HuH-7 (cell line): ENCODE results near the gene TMEM63A.
"Not testable (repeated sequence)": the region's sequence is repeated elsewhere in the genome, so short reads cannot be mapped to it uniquely, and the experiment has no call there.

Experiments used
- DNase-seq: peaks from one replicate; pipeline ENCODE4 v3.0.0; 2011; ENCODE audit warnings: low spot score

The TMEM63A gene

DNA sequence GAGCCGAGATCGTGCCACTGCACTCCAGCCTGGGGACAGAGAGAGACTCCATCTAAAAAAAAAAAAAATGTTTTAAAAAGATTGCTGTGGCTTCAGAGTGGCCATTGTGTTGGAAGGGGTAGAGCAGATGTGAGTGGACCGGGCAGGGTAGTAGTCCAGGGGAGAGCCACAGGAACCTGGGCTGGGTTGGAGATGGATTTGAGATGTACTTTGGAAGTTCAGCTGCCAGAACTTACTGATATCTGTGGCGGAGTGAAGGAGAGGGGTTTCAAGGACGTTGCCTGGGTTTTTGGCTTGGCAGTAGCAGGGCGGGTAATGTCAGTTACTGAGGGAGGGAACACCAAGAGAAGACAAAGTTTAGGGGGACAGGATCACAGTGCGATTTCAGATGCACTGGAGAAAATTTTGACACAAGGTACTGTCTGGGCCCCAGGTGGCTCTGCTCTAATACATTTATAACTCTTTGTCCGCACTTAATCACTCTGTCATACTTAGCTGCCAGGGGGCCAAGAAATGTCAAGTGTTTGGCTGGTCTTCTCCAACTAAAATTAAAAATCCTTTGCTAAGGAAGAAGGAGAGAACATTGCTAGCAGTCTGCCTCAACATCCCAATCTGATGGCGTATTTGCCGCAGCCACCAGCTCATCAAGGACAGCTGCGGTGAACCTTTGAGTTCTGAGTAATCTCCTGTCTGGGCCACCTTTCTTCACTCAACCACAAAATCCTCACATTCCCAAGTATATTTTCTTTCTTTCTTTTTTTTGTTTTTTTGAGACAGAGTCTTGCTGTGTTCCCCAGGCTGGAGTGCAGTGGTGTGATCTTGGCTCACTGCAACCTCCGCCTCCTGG is 62.6 kb downstream of the TMEM63A start:
- no peak for DNase-seq

DNA sequence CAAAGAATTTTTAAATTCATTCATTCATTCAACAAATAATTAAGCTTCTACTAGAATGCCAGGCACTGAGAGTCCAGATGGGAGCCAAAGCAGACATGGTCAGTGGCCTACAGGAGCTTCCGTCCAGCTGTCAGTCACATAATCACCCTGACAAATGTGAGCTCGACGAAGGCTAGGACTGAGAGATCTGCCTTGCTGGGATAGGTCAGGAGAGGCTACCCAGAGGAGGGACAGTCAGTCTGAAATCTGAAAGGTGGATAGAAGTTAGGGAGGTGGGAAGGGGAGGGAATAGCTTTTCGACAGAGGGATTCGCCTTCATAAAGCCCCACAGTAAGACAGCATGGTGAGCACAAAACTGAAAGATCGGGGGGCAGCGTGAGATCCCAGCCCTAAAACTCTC is 64.0 kb downstream of the TMEM63A start:
- DNase-seq: no peak

DNA sequence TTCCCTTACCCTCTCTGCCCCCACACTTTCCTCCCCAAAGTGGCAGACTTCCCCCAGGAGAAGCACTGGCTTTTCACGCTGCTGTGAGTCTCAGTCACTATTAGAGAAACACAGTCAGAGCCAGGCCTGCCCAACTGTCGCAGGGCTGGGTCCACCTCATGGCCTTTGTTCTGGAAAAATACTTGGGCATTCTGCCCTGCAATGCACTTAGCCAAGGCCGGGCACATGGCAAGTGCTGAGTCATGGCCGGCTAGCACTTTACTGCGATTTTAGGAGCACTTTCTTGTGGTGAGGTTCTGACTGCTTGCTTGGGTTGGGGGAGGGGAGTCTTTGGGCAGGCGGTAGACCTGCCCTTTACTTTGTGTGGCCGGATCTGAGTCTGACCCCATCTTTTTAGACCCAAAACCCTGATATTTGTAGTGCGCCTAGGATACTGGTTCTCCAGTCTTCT is 64.5 kb downstream of the TMEM63A start:
- no peak for DNase-seq

DNA sequence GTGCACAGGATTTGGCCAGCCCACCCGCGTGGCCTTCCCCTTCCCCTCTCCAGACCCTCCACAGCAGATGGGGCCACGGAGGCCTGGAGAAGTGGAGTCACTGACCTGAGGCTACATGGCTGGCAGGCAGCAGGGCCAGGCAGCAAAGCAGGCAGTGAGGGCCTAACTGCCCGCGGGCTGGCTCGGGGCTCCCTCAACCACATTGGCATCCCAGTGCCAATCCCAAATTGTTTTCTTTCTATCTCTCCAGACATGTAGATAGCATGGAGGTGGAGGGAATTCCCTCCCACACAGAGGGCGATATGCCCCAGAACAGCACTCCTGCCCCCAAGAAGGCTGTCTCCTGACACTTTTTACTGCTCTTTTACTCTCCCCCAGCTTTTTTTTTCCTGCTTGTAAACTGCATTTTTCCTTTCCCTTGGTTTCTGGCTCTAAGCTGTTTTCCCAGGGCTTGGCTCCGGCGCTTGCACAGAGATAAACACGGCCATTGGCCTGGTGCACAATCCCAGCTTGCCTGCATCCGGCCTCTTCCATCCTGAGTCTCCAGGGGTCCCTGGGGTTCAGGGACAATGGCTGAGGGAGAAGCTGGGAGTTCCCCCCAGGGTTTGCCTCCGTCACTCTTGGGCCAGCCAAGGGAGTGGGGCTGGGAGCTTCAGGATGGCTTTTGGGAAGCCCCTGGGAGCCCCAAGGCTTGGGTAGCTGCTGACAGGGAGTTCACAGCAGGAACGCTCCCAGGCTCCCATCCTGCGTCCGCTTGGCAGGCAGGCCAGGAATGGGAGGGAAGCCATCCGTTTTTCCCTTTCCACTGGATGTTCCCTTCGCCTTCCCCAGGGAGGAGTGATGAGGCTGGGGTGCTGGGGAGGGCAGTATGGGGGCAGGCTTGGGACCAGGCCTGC is 65.3 kb downstream of the TMEM63A start:
- DNase-seq: no peak

DNA sequence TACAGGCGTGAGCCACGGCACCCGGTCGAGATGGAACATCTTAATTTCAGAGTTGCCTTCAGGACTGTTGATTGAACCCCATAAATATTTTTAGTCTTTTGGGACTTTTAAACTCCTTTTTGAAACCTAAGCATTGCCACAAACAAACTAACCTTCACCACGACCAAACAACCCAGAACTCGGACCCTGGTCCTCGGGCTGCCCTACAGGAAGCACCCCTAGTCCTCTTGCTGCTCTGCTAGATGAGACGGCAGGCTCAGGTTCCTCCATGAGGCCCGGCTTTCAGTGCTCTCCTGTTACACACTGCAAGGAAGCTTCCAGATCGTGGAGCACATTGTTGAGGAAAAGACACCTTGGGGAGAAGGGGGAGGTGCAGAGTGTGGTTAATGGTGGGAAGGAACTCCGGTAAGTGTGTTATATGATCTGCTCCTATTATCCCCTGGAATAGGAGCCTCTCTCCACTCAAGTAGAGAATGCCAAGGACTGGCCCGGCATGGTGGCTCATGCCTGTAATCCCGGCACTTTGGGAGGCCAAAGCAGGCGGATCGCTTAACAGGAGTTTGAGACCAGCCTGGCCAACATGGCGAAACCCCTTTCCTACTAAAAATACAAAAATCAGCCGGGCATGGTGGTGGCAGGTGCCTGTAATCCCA is 66.5 kb downstream of the TMEM63A start:
- no peak for DNase-seq

DNA sequence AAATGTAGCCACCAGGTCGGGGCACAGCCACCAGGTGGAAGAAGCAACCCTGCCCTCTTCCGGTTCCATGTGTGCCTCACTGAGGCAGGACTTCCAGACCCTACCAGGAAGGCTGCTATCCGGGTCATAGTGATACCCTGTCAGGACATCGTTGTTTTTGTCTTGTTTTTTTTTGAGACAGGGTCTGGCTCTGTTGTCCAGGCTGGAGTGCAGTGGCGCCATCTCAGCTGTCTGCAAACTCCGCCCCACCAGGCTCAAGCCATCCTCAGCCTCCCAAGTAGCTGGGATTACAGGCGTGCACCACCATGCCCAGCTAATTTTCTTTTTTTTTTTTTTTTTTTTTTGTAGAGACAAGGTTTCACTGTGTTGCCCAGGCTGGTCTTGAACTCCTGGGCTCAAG is 67.1 kb downstream of the TMEM63A start:
- DNase-seq: not testable (repeated sequence)

DNA sequence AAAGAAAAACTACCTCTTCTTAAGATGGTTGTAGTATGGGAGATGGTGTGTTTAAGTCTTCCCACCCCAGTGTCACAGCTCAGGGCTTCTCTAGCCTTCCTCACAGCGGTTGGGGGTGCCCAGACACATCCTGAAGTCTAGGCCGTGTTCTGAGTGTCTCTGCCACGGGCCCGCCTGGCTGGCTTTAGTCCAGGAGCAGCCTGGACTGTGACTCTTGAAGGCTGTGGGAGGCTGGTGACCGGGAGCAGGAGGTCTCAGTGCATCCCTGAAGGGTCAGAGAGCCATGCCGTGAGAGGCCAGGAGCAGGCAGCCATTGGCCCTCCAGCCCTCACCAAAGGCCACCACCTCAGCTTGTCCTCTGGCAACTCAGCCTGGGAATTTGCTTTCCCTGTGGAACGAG is 67.8 kb downstream of the TMEM63A start:
- no peak for DNase-seq

DNA sequence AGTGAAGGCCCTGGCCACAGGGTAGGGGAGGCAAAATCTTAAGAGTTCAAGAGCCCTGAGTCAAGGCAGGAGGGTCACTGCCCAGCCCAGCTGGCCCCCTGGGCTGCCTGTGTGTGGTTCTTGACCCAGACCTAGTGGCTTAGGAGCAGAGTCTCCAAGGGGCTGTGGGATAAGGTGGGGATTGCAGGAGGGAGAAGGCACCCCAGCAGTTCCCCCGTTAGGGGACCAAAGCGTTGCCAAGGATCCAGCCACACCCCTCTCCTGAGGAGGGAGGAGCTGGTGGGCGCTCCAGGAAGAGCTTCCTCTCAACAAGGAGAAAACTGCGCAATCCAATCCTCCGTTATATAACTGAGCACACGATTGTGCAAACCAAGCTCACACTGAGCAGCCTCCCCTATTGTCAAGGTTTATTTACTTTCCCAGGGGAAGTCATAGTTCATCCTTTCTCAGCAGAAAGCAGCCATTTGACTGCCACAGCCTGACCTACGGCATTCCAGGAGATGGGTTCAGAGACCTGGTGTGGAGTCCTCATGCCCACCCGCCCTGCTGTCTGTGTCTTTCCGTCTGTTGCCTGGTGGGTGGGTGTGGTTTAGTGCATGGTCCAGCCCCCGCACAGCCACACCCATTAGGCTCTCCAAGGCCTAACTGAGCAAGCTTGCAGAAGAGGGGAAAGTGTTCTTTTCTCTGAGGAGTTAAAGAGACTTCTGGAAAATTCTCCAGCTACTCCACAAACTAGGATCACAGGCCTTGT is 68.8 kb downstream of the TMEM63A start:
- peak; percentile 93 for DNase-seq

DNA sequence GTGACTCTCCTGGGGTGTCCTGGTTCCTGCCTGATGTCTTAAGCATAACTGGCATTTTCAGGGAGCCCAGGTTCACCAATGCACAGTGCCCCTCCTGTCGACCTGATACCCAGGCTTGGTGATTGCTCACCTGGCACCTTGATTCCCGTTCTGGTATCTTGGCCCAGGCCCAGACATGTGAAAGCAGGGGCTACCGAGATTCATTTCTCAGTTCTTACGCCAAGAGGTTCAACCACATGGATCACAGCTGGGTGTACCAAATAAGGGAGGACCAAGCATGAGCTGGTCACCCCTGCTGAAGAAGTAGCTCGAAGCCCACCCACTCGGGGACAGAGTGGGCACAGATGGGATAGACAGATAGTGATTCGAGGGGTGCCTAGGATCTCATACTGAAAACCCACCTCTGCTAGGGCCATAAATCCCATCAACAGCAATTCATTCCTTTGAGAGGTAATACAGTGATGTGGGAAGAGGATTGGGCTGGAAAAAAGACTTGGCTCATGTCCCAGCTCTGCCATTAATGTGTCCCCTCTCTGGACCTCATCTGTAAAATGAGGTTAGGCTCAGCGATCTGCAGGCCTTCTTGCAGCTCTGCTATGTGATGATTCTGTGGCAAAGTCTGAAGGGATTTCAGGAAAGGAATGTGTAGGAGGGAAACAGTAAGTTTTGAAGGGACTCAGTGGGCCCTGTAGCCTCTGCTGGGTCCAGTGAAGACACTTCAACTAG is 69.5 kb downstream of the TMEM63A start:
- no peak for DNase-seq

DNA sequence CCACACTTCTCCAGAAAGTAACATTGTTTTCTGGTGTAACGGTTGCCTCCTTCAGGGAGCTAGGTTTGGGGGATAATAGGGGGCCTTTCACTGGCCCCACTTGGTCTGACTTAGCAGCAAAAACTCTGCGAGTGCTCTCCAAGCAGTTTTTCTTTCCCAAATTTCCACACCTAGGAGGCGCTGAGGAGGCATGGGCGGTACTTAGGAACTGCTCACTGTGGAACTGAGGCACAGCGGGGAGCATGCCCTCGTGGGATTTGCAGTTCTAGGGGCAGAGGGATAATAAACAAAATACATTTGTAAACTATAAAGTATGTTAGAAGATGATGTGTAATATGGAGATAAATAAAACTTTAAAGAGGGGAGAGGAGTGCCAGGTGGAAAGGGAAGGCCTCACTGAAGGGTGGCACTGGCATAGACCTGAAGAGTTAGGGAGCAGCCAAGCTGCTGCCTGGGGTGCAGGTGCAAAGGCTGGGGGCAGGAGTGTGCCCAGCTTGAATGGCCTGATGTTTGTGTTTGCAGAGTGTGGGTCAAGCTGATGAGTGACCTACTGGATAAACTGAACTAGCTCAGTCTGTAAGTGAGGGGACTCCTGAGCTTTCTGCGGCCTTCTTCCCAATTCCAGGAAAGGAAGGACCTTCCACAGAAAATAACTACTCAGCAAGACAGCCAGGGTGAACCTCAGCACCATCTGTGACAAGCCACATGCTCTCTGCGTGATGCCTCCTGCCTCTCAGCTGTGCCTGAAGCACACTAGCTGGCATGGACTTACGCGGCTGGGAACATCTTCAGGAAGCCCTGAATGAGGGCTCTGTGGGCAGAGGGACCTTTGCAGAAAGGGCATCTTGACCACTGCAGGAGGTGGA is 70.3 kb downstream of the TMEM63A start:
- DNase-seq: peak; percentile 56

DNA sequence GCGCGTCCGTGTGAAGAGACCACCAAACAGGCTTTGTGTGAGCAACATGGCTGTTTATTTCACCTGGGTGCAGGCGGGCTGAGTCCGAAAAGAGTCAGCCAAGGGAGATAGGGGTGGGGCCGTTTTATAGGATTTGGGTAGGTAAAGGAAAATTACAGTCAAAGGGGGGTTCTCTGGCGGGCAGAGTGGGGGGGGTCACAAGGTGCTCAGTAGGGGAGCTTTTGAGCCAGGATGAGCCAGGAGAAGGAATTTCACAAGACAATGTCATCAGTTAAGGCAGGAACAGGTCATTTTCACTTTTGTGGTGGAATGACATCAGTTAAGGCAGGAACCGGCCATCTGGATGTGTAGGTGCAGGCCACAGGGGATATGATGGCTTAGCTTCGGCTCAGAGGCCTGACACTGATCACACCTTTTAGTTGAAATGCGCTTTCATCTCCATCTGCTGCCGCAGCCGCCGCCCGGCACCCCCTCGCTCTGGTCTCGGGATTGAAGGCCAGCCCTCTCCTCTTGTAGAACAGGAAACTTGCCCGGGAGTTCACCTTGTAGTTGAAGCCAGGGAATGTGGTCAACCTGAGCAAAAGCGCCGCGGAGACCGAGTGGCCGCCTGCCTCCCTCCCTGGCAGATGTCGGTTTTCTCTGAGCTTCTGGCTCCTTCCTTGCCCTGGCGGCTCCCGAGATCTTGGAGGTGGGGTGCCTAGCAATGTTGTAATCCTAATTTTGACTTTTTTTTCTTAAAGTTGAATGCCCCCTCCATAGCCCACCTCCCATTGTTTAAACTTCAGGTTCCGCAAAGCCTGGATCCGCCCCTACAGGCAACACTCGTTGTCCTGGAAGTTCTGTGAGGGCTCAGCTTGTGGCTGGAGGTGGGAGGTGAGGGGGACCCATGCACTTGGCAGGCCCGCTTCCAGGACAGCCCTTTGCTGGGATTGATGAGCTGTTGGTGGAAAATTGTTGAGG is 71.3 kb downstream of the TMEM63A start:
- DNase-seq: peak; percentile 57

DNA sequence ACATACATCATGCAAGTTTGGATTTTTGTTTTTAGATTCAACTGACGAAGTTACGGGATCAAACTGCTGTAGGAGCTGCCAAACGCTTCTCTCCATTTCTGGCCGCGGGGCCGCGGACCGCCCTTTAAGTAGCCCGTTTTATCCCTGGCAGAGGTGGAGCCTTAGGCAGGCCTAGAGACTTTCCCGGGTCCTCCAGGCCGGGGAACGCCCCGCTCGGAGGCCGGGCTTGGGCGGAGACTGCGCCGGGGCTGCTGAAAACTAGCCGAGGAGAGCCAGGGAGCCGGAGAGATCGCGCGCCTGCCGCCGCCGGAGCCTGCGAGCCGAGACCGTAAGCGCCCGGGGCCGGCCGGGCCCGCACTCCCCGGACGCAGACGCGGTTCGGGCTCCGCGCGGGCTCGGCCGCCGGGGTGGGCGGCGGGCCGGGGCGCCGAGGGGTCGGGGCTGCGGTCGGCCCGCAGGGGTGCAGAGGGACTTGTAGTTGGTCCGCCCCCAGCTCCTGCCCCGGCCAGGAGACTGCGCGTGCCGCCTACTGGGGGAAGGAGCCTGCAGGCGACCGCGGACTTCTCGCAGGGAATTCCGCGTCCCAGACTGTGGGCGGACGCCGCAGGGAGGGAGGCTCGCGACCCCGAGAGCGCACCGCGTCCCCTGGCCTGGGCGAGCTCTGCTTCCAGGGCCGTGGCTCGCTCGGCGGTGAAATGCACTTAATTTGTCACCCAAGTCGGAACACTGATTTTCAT is 72.2 kb downstream of the TMEM63A start, which contains the start of gene EPHX1:
EPHX1 (plus strand) TSS at position 283 of the 737 bp plus-strand sequence. CDS start 18,606 bp downstream, outside the sequence.
- peak; percentile 98 for DNase-seq

DNA sequence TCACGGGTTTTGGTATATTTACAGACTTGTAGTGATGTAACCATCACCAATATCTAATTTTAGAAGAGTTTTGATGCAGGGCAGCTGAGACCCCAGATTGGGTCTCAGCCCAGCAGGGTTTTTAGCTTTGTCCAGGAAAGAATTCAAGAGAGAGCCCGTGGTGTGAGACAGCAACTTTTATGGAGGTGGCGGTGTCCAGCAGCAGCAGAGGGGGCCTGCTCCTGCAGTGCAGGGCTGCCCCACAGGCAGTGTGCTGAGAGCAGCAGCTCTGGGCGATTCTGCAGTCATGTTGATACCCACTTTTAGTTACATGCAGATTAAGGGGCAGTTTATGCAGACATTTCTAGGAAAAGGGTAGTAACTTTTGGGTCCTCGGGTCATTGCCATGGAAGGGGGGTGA is 74.0 kb downstream of the TMEM63A start:
- DNase-seq: no peak

DNA sequence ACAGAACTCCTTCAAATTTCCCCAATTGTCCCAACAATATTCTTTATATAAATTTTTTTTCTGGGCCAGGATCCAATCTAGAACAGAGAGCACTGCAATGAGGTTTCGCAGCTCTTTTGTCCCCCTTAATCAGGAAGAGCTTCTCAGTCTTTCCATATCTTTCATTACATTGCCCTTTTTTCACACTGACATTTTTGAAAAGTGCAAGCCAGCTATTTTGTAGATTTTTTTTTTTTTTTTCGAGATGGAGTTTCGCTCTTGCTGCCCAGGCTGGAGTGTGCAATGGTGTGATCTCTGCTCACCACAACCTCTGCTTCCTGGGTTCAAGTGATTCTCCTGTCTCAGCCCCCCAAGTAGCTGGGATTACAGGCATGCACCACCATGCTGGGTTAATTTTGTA is 75.4 kb downstream of the TMEM63A start:
- DNase-seq: not testable (repeated sequence)

DNA sequence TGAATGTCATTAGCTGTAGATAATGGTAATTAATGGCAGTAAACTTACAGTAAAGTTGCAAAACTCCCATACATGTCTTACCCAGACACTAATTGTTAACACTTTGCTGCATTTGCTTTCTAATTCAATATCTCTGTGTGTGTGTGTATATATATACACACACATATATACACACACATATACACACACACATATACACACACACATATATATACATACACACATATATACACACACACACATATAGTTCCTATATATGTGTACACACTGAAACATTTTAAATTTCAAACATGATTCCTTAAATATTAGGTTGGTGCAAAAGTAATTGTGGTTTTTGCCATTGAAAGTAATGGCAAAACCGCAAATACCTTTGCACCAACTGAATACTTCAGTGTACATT is 75.9 kb downstream of the TMEM63A start:
- no peak for DNase-seq

DNA sequence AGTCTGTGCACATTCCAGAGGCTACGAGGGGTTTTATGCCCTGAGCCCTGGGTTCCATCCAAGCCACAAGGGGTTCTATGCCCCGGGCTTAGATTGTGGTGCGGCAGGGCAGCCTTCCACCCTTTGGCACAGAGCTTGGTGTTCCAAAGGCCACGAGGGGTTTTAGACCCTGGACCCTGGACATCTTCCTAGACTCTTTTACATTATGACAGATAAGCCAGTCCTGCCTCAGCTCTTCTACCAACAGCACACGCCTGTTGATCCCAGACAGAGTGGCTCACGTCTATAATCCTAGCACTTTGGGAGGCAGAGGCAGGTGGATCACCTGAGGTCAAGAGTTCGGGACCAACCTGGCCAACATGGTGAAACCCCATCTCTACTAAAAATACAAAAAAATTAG is 81.0 kb downstream of the TMEM63A start:
- DNase-seq: not testable (repeated sequence)

DNA sequence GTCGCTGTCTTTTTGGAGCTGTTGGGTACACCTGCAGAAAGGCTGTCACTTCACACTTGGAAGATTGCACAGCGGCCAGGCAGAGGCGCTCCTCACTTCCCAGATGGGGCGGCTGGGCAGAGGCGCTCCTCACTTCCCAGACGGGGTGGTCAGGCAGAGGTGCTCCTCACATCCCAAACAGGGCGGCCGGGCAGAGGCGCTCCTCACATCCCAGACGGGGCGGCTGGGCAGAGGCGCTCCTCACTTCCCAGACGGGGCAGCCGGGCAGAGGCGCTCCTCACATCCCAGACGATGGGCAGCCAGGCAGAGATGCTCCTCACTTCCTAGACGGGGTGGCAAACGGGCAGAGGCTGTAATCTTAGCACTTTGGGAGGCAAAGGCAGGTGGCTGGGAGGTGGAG is 86.1 kb downstream of the TMEM63A start:
- not testable (repeated sequence) for DNase-seq
